ENCODE data around the gene CACNA2D2.

The CACNA2D2 gene

DNA sequence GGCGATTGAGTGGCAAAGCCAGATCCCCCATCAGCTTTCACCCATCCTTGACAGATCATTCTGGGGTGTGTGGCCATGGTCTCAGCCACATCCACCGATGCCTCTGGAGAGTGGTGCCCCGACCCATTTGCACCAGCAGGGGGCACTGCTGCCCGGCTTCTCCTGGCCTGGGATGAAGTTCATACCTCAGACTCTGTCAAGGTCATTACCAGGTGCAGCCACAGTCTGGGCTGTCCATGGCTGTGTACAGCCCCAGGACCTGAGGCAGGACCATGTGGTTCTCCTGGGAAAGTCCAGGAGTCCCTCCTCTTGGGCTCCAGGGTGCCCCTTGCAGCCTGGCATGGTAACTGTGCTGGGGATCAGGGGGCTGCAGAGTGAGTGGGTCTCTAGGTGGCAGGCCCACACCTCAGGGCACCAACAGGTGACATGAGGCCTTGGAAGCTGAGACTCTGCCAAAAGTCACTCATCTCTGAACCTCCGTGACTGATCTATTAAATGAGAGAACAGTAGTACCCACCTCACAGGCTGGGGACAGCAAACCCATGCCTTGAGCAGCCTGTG, 67.2 kb downstream of the CACNA2D2 start:
- no peak overlapping the region for H3K4me3 ChIP-seq (ENCODE audit: low read depth, low read length)
- TF ChIP-seq, protein P1, sequence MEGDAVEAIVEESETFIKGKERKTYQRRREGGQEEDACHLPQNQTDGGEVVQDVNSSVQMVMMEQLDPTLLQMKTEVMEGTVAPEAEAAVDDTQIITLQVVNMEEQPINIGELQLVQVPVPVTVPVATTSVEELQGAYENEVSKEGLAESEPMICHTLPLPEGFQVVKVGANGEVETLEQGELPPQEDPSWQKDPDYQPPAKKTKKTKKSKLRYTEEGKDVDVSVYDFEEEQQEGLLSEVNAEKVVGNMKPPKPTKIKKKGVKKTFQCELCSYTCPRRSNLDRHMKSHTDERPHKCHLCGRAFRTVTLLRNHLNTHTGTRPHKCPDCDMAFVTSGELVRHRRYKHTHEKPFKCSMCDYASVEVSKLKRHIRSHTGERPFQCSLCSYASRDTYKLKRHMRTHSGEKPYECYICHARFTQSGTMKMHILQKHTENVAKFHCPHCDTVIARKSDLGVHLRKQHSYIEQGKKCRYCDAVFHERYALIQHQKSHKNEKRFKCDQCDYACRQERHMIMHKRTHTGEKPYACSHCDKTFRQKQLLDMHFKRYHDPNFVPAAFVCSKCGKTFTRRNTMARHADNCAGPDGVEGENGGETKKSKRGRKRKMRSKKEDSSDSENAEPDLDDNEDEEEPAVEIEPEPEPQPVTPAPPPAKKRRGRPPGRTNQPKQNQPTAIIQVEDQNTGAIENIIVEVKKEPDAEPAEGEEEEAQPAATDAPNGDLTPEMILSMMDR (IDR thresholded peaks at IDR 0.05; ENCODE audit: insufficient read depth, low read length, missing control alignments): peak; percentile 74
- no peak for DNase-seq (ENCODE audit: low read depth, low spot score)
- ChIA-PET POLR2A (interaction anchor here (0.5 kb wide), 1 partner anchor 107 kb away, joined by 3 read pairs; no protein-coding TSS in a partner anchor), CTCF (interaction anchor here (0.6 to 4.9 kb wide), 9 partner anchors 9 to 178 kb away, joined by 3 to 54 read pairs (median 4); no protein-coding TSS in a partner anchor)

DNA sequence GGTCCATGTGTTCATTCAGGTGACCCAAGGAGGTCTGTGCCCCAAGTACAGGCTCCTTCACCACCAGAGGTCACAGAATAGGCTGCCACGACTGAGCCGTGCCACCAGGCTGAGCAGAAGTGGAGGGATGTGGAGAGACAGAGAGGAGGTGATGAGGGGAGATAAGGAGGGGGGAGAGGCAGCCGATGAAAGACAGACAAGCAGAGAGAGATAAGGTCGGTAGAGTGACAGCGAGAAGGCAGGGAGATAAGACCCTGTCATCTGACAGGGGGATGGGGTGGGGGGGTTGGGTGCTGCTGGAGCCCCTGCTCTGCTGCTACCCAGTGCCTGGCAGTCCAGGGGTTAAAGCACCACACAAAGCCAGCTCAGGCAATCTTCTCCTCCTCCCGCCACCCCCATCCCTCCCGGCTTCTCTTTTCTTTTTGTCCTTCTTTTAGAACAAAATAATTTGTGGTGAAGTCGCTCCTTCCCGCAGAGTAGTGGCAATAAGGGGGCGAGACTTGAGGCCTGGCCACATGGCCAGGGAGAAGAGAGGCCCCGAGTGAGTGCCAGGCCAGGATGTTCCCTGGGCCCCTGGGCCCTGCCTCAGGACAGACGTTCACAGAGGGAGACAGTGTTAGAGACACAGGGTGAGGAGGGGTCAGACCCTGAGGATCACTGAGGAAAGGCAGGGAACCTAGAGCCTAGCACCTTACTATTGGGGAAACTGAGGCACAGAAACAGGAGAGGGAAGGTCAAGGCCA, 67.9 kb downstream of the CACNA2D2 start:
- POLR2A ChIA-PET: no interaction called here

GRCh38 chr3:50433954-50434353, 69.5 kb downstream of the CACNA2D2 start:
- ChIA-PET POLR2A (no interaction called here), CTCF (interaction anchor here (1.0 kb wide), 1 partner anchor 108 kb away, joined by 3 read pairs; no protein-coding TSS in a partner anchor)
- no peak for DNase-seq (ENCODE audit: low read depth, low spot score)
- TF ChIP-seq, protein P1 (IDR thresholded peaks at IDR 0.05; ENCODE audit: insufficient read depth, low read length, missing control alignments): no peak
- no peak overlapping the region for H3K4me3 ChIP-seq (ENCODE audit: low read depth, low read length)

More for the DNA sequence above, 67.9 kb downstream of the CACNA2D2 start:
- DNase-seq (ENCODE audit: low read depth, low spot score): no peak
- no peak overlapping the region for H3K4me3 ChIP-seq (ENCODE audit: low read depth, low read length)
- CTCF ChIA-PET: interaction anchor here (0.6 to 4.9 kb wide), 5 partner anchors 20 to 114 kb away, joined by 3 to 54 read pairs (median 5); no protein-coding TSS in a partner anchor
- TF ChIP-seq, protein P1 (IDR thresholded peaks at IDR 0.05; ENCODE audit: insufficient read depth, low read length, missing control alignments): no peak

- TF ChIP-seq, protein P1 (IDR thresholded peaks at IDR 0.05; ENCODE audit: insufficient read depth, low read length, missing control alignments): no peak
- H3K4me3 ChIP-seq (ENCODE audit: low read depth, low read length): no peak overlapping the region
- no peak for DNase-seq (ENCODE audit: low read depth, low spot score)
- ChIA-PET CTCF (interaction anchor here (1.4 to 2.1 kb wide), 2 partner anchors 12 to 111 kb away, joined by 3 to 12 read pairs; no protein-coding TSS in a partner anchor), POLR2A (no interaction called here)
These were observed 72.4 kb downstream of the CACNA2D2 start for GRCh38 chr3:50430950-50431435.

- ChIA-PET CTCF (no interaction called here), POLR2A (no interaction called here)
- H3K4me3 ChIP-seq (ENCODE audit: low read depth, low read length): no peak overlapping the region
- TF ChIP-seq, protein P1 (IDR thresholded peaks at IDR 0.05; ENCODE audit: insufficient read depth, low read length, missing control alignments): no peak
- no peak for DNase-seq (ENCODE audit: low read depth, low spot score)
These were observed 73.2 kb downstream of the CACNA2D2 start for GRCh38 chr3:50430191-50430590.

DNA sequence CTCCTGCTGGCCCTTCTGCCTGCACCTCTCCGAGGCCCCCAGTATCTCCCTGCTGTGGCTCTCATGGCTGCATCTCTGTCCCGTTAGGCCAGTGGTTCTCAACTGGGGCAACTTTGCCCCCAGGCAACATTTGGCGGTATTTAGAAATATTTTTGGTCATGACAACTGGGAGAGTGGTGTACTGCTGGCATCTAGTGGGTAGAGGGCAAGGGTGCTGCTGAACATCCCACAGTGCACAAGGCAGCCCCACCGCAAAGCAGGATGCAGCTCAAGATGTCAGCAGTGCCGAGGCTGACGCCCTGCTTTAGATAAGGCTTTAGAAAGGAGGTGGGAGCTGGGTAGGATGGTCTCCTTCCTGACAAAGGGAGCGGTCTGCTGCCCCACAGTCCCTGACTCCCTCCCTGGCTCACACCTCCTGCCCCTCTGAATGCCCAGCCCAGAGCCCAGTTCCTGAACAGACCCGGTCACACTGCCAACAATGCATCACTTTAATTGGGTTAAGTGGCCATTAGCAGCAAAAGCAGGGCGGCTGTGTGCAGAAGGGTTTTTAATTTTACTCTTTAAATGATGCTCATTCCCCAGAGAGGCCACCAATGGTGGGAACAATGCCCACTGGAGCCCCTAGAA, 75.3 kb downstream of the CACNA2D2 start:
- POLR2A ChIA-PET: no interaction called here
- CTCF ChIA-PET: interaction anchor here (2.1 kb wide), 1 partner anchor 114 kb away, joined by 6 read pairs; no protein-coding TSS in a partner anchor
- no peak overlapping the region for H3K4me3 ChIP-seq (ENCODE audit: low read depth, low read length)
- no peak for DNase-seq (ENCODE audit: low read depth, low spot score)
- TF ChIP-seq, protein P1 (IDR thresholded peaks at IDR 0.05; ENCODE audit: insufficient read depth, low read length, missing control alignments): no peak
